KMS-11 (cell line): ENCODE data around the gene SHISA4.

Experiments used
- H2AFZ ChIP-seq: fragments of 200-600 bp; sonication (generic); 2 replicates; pipeline ENCODE4 v1.6.1; 2016; ENCODE audit warnings: antibody characterized with exemption, mixed run types, low read depth
- H3K27ac ChIP-seq: fragments of 200-600 bp; sonication (generic); 2 replicates; pipeline ENCODE4 v1.6.1; 2016; ENCODE audit warnings: mild to moderate bottlenecking, mixed run types
- H3K27me3 ChIP-seq: fragments of 200-600 bp; sonication (generic); 2 replicates; pipeline ENCODE4 v1.6.1; 2017; ENCODE audit warnings: mild to moderate bottlenecking, low read depth, mixed run types, moderate library complexity; ENCODE audit not compliant: insufficient read depth
- H3K36me3 ChIP-seq: fragments of 200-600 bp; sonication (generic); 2 replicates; pipeline ENCODE4 v1.6.1; 2017; ENCODE audit warnings: mild to moderate bottlenecking, mixed run types; ENCODE audit not compliant: insufficient read depth
- H3K4me1 ChIP-seq: fragments of 200-600 bp; sonication (generic); 2 replicates; pipeline ENCODE4 v1.6.1; 2016; ENCODE audit warnings: mild to moderate bottlenecking, low read depth, mixed run types; ENCODE audit not compliant: poor library complexity, severe bottlenecking
- H3K4me2 ChIP-seq: fragments of 200-600 bp; sonication (generic); 2 replicates; pipeline ENCODE4 v1.7.0; 2016; ENCODE audit warnings: mild to moderate bottlenecking, mixed run types
- H3K4me3 ChIP-seq: fragments of 200-600 bp; sonication (generic); IDR thresholded peaks from 2 replicates; pipeline ENCODE4 v1.6.1; 2017; ENCODE audit warnings: low read depth, low read length, mixed read lengths; ENCODE audit not compliant: insufficient read depth
- H3K79me2 ChIP-seq: fragments of 200-600 bp; sonication (generic); 2 replicates; pipeline ENCODE4 v1.6.1; 2016; ENCODE audit warnings: low read depth, mixed run types; ENCODE audit not compliant: insufficient read depth
- H3K9ac ChIP-seq: fragments of 200-600 bp; sonication (generic); 2 replicates; pipeline ENCODE4 v1.6.1; 2016; ENCODE audit warnings: mild to moderate bottlenecking, mixed run types
- H4K20me1 ChIP-seq: fragments of 200-600 bp; sonication (generic); 2 replicates; pipeline ENCODE4 v1.6.1; 2016; ENCODE audit warnings: mild to moderate bottlenecking, mixed run types; ENCODE audit not compliant: insufficient read depth
- CTCF ChIP-seq: fragments of 200-600 bp; sonication (generic); conservative IDR thresholded peaks from 2 replicates; pipeline ENCODE4 v1.6.1; 2017; ENCODE audit warnings: low read depth, mild to moderate bottlenecking, antibody characterized with exemption, low read length, moderate library complexity, mixed read lengths

SHISA4 gene

DNA sequence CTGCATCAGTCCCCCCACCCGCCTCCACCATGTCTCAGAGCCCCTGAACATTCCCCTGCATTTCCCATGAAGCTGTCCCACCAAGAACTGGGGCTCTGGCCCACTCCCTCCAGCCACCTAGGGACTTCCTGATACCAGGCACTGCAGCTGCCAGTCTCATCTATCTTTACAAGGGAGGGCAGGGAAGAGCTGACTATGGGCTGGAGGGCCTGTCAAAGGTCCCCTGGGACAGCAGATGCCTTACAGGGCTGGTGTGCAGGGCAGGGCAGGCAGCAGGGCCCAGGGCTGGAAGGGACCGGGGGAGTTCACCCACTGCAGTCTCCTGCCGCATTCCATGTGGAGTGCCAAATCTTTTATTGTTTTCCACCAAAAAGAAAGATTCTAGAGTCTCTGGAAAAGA lies 17.6 kb downstream of the SHISA4 start:
- H2AFZ ChIP-seq = no peak overlapping the region
- H3K4me3 ChIP-seq = no peak overlapping the region
- no peak for TF ChIP-seq CTCF
- no peak overlapping the region for H3K9ac ChIP-seq
- no peaks in the 10 kb centered on the region for H3K79me2 ChIP-seq
- H3K4me1 ChIP-seq = no peaks in the 10 kb centered on the region
- H3K36me3 ChIP-seq = no peaks in the 10 kb centered on the region
- no peaks in the 10 kb centered on the region for H3K27me3 ChIP-seq
- no peak overlapping the region for H3K27ac ChIP-seq
- no peaks in the 10 kb centered on the region for H4K20me1 ChIP-seq
- no peak overlapping the region for H3K4me2 ChIP-seq

GRCh38 chr1:201907621-201908020 lies 18.9 kb downstream of the SHISA4 start:
- Histone ChIP-seq H3K27me3 (no peaks in the 10 kb centered on the region), H3K79me2 (no peaks in the 10 kb centered on the region), H3K27ac (no peak overlapping the region), H3K36me3 (no peaks in the 10 kb centered on the region), H4K20me1 (no peaks in the 10 kb centered on the region), H3K4me2 (no peak overlapping the region), H2AFZ (no peak overlapping the region), H3K4me3 (no peak overlapping the region), H3K4me1 (no peaks in the 10 kb centered on the region), H3K9ac (no peak overlapping the region)
- TF ChIP-seq CTCF = no peak

GRCh38 chr1:201911826-201912571 lies 23.3 kb downstream of the SHISA4 start:
- Histone ChIP-seq H4K20me1 (no peaks in the 10 kb centered on the region), H3K4me1 (no peaks in the 10 kb centered on the region), H3K79me2 (no peaks in the 10 kb centered on the region), H2AFZ (no peak overlapping the region), H3K27ac (no peak overlapping the region), H3K4me3 (no peak overlapping the region), H3K36me3 (no peaks in the 10 kb centered on the region), H3K9ac (no peak overlapping the region), H3K4me2 (no peak overlapping the region), H3K27me3 (no peaks in the 10 kb centered on the region)
- no peak for TF ChIP-seq CTCF

DNA sequence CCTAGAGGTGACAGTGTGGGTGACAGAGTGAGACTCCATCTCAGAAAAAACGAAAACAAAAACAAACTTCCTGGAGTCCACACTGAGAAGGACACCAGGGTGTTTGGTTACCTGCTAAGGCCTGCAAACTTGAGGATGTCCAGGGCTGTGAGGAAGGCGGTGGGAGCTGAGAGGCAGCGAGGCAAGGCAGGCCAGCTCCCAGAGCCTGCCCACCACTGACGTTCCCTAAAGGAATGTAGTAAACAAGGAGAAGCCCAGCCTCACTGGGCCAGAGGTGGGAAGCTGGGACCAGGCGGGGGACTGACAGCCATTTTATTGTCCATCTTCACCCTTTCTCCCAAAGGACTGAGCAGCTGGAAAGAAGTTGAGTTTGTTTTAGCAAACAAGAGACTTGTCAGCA lies 24.1 kb downstream of the SHISA4 start:
- no peak overlapping the region for H3K9ac ChIP-seq
- no peaks in the 10 kb centered on the region for H3K4me1 ChIP-seq
- H3K27ac ChIP-seq = no peak overlapping the region
- no peaks in the 10 kb centered on the region for H4K20me1 ChIP-seq
- TF ChIP-seq CTCF = no peak
- H2AFZ ChIP-seq = no peak overlapping the region
- no peaks in the 10 kb centered on the region for H3K36me3 ChIP-seq
- H3K4me2 ChIP-seq = no peak overlapping the region
- no peak overlapping the region for H3K4me3 ChIP-seq
- no peaks in the 10 kb centered on the region for H3K79me2 ChIP-seq
- H3K27me3 ChIP-seq = no peaks in the 10 kb centered on the region
